HepG2 (cell line): ENCODE results near the gene NID2. TPM values are rescaled to one million over a fixed set of nuclear protein-coding genes. Genes with fewer than 3 reads are reported as not detected.
A peak's percentile ranks its signal among the peaks of the same experiment; 100 is the strongest.

Source experiments
- GATA4 ChIP-seq: sonication (generic); IDR thresholded peaks from 2 replicates; pipeline ENCODE4 v1.6.1; 2016; ENCODE audit warnings: antibody characterized with exemption, low read depth, borderline replicate concordance
- HMG20B ChIP-seq: conservative IDR thresholded peaks from 2 replicates; pipeline ENCODE4 v1.6.1; 2016; ENCODE audit warnings: missing genetic modification reagents, missing compliant biosample characterization
- KLF11 ChIP-seq: IDR thresholded peaks from 2 replicates; pipeline ENCODE4 v1.6.1; 2016; ENCODE audit warnings: missing compliant biosample characterization
- MLLT10 ChIP-seq: sonication (generic); formaldehyde crosslinking; IDR thresholded peaks from 2 replicates; pipeline ENCODE4 v1.4.0; 2020; ENCODE audit warnings: missing genetic modification reagents
- NPAS2 ChIP-seq: sonication (generic); formaldehyde crosslinking; IDR thresholded peaks from 2 replicates; pipeline ENCODE4 v1.8.0; 2022; ENCODE audit warnings: mild to moderate bottlenecking, missing genetic modification reagents, borderline replicate concordance
- NR0B2 ChIP-seq: sonication (generic); formaldehyde crosslinking; IDR thresholded peaks from 2 replicates; pipeline ENCODE4 v1.4.0; 2020; ENCODE audit warnings: mild to moderate bottlenecking, missing genetic modification reagents
- RAD51 ChIP-seq: fragments of 450-650 bp; IDR thresholded peaks from 2 replicates; pipeline ENCODE4 v1.6.1; 2016; ENCODE audit warnings: borderline replicate concordance
- RARA ChIP-seq: IDR thresholded peaks from 2 replicates; pipeline ENCODE4 v1.6.1; 2016; ENCODE audit warnings: missing genetic modification reagents, missing compliant biosample characterization
- REPIN1 ChIP-seq: sonication (generic); formaldehyde crosslinking; IDR thresholded peaks from 2 replicates; pipeline ENCODE4 v1.8.0; 2022; ENCODE audit warnings: missing genetic modification reagents, low read depth, mild to moderate bottlenecking, borderline replicate concordance
- SRSF9 ChIP-seq: fragments of 200-400 bp; formaldehyde crosslinking; IDR thresholded peaks from 2 replicates; pipeline ENCODE4 v1.6.1; 2018; ENCODE audit warnings: borderline replicate concordance, mild to moderate bottlenecking, low read depth, low read length; ENCODE audit not compliant: insufficient read depth, poor library complexity, severe bottlenecking
- U2AF1 ChIP-seq: fragments of 200-400 bp; formaldehyde crosslinking; optimal IDR thresholded peaks from 2 replicates; pipeline ENCODE3; 2017; ENCODE audit warnings: mild to moderate bottlenecking, low read depth, low read length
- ZFYVE20 ChIP-seq: sonication (generic); formaldehyde crosslinking; IDR thresholded peaks from 2 replicates; pipeline ENCODE4 v1.8.0; 2023; ENCODE audit warnings: low read depth, mild to moderate bottlenecking, moderate library complexity, missing genetic modification reagents, borderline replicate concordance
- ZNF318 ChIP-seq: sonication (generic); formaldehyde crosslinking; IDR thresholded peaks from 2 replicates; pipeline ENCODE4 v1.4.0; 2020; ENCODE audit warnings: mild to moderate bottlenecking, missing genetic modification reagents
- ZNF460 ChIP-seq: sonication (generic); formaldehyde crosslinking; IDR thresholded peaks from 2 replicates; pipeline ENCODE4 v1.5.1; 2020; ENCODE audit warnings: missing genetic modification reagents, mild to moderate bottlenecking, borderline replicate concordance
- ZNF512B ChIP-seq: sonication (generic); formaldehyde crosslinking; IDR thresholded peaks from 2 replicates; pipeline ENCODE4 v1.5.1; 2020; ENCODE audit warnings: missing genetic modification reagents, mild to moderate bottlenecking, borderline replicate concordance
- ZNF672 ChIP-seq: sonication (generic); formaldehyde crosslinking; IDR thresholded peaks from 2 replicates; pipeline ENCODE4 v1.8.1; 2022; ENCODE audit warnings: missing genetic modification reagents
- ZNF703 ChIP-seq: sonication (generic); formaldehyde crosslinking; IDR thresholded peaks from 2 replicates; pipeline ENCODE4 v1.5.1; 2020; ENCODE audit warnings: missing genetic modification reagents, mild to moderate bottlenecking, moderate library complexity, borderline replicate concordance
- polyA plus RNA-seq, 8 experiments: library from polyadenylated mRNA; depleted of rRNA in 3 of 8; stranded (reverse) in 7 of 8; unstranded in 1 of 8; fragments of >200 nt; fragmentation: Illumina TruSeq in 4 of 8; extraction: Trizol in 4 of 8; gene quantifications; 2 replicates each; pipeline versions ENCODE4 v1.2.1 to v1.2.3, GENCODE V29; 2011 to 2016; ENCODE audit warnings: low read depth in 4 of 8, missing spikeins in 1 of 8, mixed read lengths in 1 of 8; ENCODE audit not compliant: insufficient read depth in 1 of 8
- total RNA-seq, 5 experiments: library from RNA; depleted of rRNA; stranded (reverse); fragments of >200 nt; fragmentation: Illumina TruSeq; extraction: Trizol; gene quantifications; 2 replicates each; pipeline ENCODE4 v1.2.3, GENCODE V29; 2016; ENCODE audit warnings: low read depth in 1 of 5

The NID2 gene
- total and polyA plus RNA-seq, 2 of the 13 experiments (the other 11 are each of a cell fraction or from before 2014, with no cell fraction given), result 0.11 TPM; not detected in 1

GRCh38 chr14:51989293-51990234 is 79.3 kb downstream of the NID2 start, which contains the start of gene RTRAF (continued):
- TF ChIP-seq ZNF318 (CRISPR knock-in tag) (no peak), GATA4 (no peak), RARA (CRISPR knock-in tag) (no peak), ZNF703 (CRISPR knock-in tag) (no peak; the same call in 1 of the 2 replicates), ZNF460 (CRISPR knock-in tag) (no peak), SRSF9 (no peak), NR0B2 (no peak), RAD51 (no peak), ZFYVE20 (no peak), HMG20B (CRISPR knock-in tag) (no peak), U2AF1 (no peak), ZNF672 (CRISPR knock-in tag) (no peak), KLF11 (CRISPR knock-in tag) (no peak), NPAS2 (CRISPR knock-in tag) (no peak), REPIN1 (CRISPR knock-in tag) (peak; percentile 67), MLLT10 (CRISPR knock-in tag) (no peak), ZNF512B (peak; percentile 76)
